Tibial nerve (tissue), 4 donors: Measurements from ENCODE around the gene NRL. TPM values are rescaled to one million over a fixed set of nuclear protein-coding genes. Genes with fewer than 3 reads are reported as not detected.

ENCODE experiments used
- DNase-seq, 2 donors: peaks; one replicate each; pipeline ENCODE4 v3.0.0-alpha.2; 2019; ENCODE audit warnings: low spot score in 2 of 2
- H3K27ac ChIP-seq, 4 donors: fragments of 200-600 bp; sonication (generic) in 3 of 4; one replicate each; pipeline ENCODE4 v1.5.1; 2017 to 2019; ENCODE audit warnings: mild to moderate bottlenecking in 1 of 4
- H3K27me3 ChIP-seq, 2 donors: fragments of 200-600 bp; sonication (generic) in 1 of 2; one replicate each; pipeline versions ENCODE4 v1.5.1 to v1.6.0; 2017 to 2019
- H3K36me3 ChIP-seq, 3 donors: fragments of 200-600 bp; sonication (generic); one replicate each; pipeline ENCODE4 v1.5.1; 2018 to 2019
- H3K4me1 ChIP-seq, 4 donors: fragments of 200-600 bp; sonication (generic) in 3 of 4; one replicate each; pipeline ENCODE4 v1.5.1; 2017 to 2019
- H3K4me3 ChIP-seq, 4 donors: fragments of 200-600 bp; sonication (generic) in 3 of 4; one replicate each; pipeline ENCODE4 v1.5.1; 2017 to 2019; ENCODE audit warnings: mild to moderate bottlenecking in 1 of 4, moderate library complexity in 1 of 4
- H3K9me3 ChIP-seq, 4 donors: fragments of 200-600 bp; sonication (generic) in 3 of 4; one replicate each; pipeline ENCODE4 v1.5.1; 2017 to 2019
- CTCF ChIP-seq, 5 experiments: fragments of 200-600 bp in 3 of 5; fragments of 450-650 bp in 2 of 5; sonication (generic) in 3 of 5; IDR thresholded peaks; one replicate each; pipeline ENCODE4 v1.5.1; 2016 to 2019; ENCODE audit warnings: antibody characterized with exemption in 5 of 5, mild to moderate bottlenecking in 3 of 5, moderate library complexity in 2 of 5
- EP300 ChIP-seq, 2 donors: sonication (generic); formaldehyde crosslinking; IDR thresholded peaks; one replicate each; pipeline ENCODE4 v1.6.1; 2017; ENCODE audit warnings: antibody characterized with exemption in 2 of 2, mild to moderate bottlenecking in 1 of 2
- POLR2A ChIP-seq, 2 donors: fragments of 450-650 bp; IDR thresholded peaks; one replicate each; pipeline ENCODE4 v1.6.1; 2017; ENCODE audit warnings: antibody characterized with exemption in 2 of 2, mild to moderate bottlenecking in 2 of 2, moderate library complexity in 2 of 2
- WGBS, 2 donors: methylation state at CpG; one replicate each; pipeline ENCODE4 v1.1.5; 2018; 5-methylcytosine and 5-hydroxymethylcytosine counted together
- total RNA-seq, 4 donors: library from RNA; depleted of rRNA; stranded (reverse); fragments of >200 nt; gene quantifications; one replicate each; pipeline ENCODE4 v1.1.0, GENCODE V29; 2016

Gene NRL
- total RNA-seq, 4 donors from 2014 or later, result 4.8 to 7.0 (median 5.9) TPM

GRCh38 chr14:24058260-24058950 lies 56.3 kb downstream of the NRL start:
- H3K27ac ChIP-seq, result no peak overlapping the region
- H3K9me3 ChIP-seq, result no peaks in the 10 kb centered on the region
- no peaks in the 10 kb centered on the region for H3K27me3 ChIP-seq
- H3K4me3 ChIP-seq, result no peak overlapping the region
- 60 to 65% methylated on average over 7 of the region's 7 CpGs for WGBS, 2 donors
- DNase-seq, result peak; percentile 64 to 98
- TF ChIP-seq CTCF (IDR thresholded peaks at IDR 0.05) (peak; percentile 65 to 94 (median 86)), EP300 (IDR thresholded peaks at IDR 0.05) (peak in 1 of 2 donors; percentile 27), POLR2A (IDR thresholded peaks at IDR 0.05) (no peak)
- H3K4me1 ChIP-seq, result peaks cover 0 to 3% (median 0%) of the 10 kb centered on the region in 4 donors
- H3K36me3 ChIP-seq, result no peaks in the 10 kb centered on the region

GRCh38 chr14:24057867-24058259 lies 56.9 kb downstream of the NRL start:
- no peaks in the 10 kb centered on the region for H3K27me3 ChIP-seq
- peaks cover 0 to 3% (median 0%) of the 10 kb centered on the region in 4 donors for H3K4me1 ChIP-seq
- DNase-seq, result no peak
- no peaks in the 10 kb centered on the region for H3K36me3 ChIP-seq
- H3K27ac ChIP-seq, result no peak overlapping the region
- no peak overlapping the region for H3K4me3 ChIP-seq
- no peaks in the 10 kb centered on the region for H3K9me3 ChIP-seq
- TF ChIP-seq POLR2A (IDR thresholded peaks at IDR 0.05) (no peak), EP300 (IDR thresholded peaks at IDR 0.05) (no peak), CTCF (IDR thresholded peaks at IDR 0.05) (no peak)
- 49 to 61% methylated on average over 6 to 14 of the region's 14 CpGs for WGBS, 2 donors

- no peak for DNase-seq
- H3K36me3 ChIP-seq, result no peaks in the 10 kb centered on the region
- no peak overlapping the region for H3K27ac ChIP-seq
- no peak overlapping the region for H3K4me3 ChIP-seq
- TF ChIP-seq EP300 (IDR thresholded peaks at IDR 0.05), result no peak
- TF ChIP-seq POLR2A (IDR thresholded peaks at IDR 0.05), result no peak
- TF ChIP-seq CTCF (IDR thresholded peaks at IDR 0.05), result no peak
- H3K9me3 ChIP-seq, result no peaks in the 10 kb centered on the region
- 80 to 84% methylated on average over 2 of the region's 2 CpGs for WGBS, 2 donors
- no peaks in the 10 kb centered on the region for H3K27me3 ChIP-seq
- H3K4me1 ChIP-seq, result peaks cover 0 to 9% (median 6%) of the 10 kb centered on the region in 4 donors
Measured at GRCh38 chr14:24057271-24057670, 57.5 kb downstream of the NRL start.

- DNase-seq, result no peak
- H3K9me3 ChIP-seq, result no peaks in the 10 kb centered on the region
- no peak overlapping the region for H3K4me3 ChIP-seq
- peaks cover 0 to 13% (median 9%) of the 10 kb centered on the region in 4 donors for H3K4me1 ChIP-seq
- H3K27ac ChIP-seq, result no peak overlapping the region
- no peaks in the 10 kb centered on the region for H3K27me3 ChIP-seq
- TF ChIP-seq POLR2A (IDR thresholded peaks at IDR 0.05), result no peak
- no peak for TF ChIP-seq EP300 (IDR thresholded peaks at IDR 0.05)
- TF ChIP-seq CTCF (IDR thresholded peaks at IDR 0.05), result no peak
- no peaks in the 10 kb centered on the region for H3K36me3 ChIP-seq
- WGBS, 2 donors, result 60 to 75% methylated on average over 8 of the region's 8 CpGs
Measured at GRCh38 chr14:24056800-24057184, 58.0 kb downstream of the NRL start.

GRCh38 chr14:24055971-24056799 lies 58.6 kb downstream of the NRL start:
- DNase-seq, result no peak
- WGBS, 2 donors, result 70 to 75% methylated on average over 10 of the region's 10 CpGs
- no peak for TF ChIP-seq CTCF (IDR thresholded peaks at IDR 0.05)
- no peak for TF ChIP-seq EP300 (IDR thresholded peaks at IDR 0.05)
- TF ChIP-seq POLR2A (IDR thresholded peaks at IDR 0.05), result no peak
- no peaks in the 10 kb centered on the region for H3K27me3 ChIP-seq
- no peak overlapping the region for H3K27ac ChIP-seq
- H3K4me1 ChIP-seq, result peaks cover 0 to 17% (median 11%) of the 10 kb centered on the region in 4 donors
- H3K4me3 ChIP-seq, result no peak overlapping the region
- no peaks in the 10 kb centered on the region for H3K36me3 ChIP-seq
- H3K9me3 ChIP-seq, result no peaks in the 10 kb centered on the region
